Stimulated activated CD4-positive, alpha-beta T cell treated with anti-CD3 and anti-CD28 coated beads, Interleukin-4, amount 100 ng/mL, for 48 hours (primary cell): ENCODE measurements around the gene HS1BP3.

Experiments used
- DNase-seq, 2 donors: peaks; one replicate each; pipeline ENCODE4 v3.0.0-alpha.2; 2020; ENCODE audit warnings: low read depth in 2 of 2

HS1BP3 gene, protein sequence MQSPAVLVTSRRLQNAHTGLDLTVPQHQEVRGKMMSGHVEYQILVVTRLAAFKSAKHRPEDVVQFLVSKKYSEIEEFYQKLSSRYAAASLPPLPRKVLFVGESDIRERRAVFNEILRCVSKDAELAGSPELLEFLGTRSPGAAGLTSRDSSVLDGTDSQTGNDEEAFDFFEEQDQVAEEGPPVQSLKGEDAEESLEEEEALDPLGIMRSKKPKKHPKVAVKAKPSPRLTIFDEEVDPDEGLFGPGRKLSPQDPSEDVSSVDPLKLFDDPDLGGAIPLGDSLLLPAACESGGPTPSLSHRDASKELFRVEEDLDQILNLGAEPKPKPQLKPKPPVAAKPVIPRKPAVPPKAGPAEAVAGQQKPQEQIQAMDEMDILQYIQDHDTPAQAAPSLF

GRCh38 chr2:20650877-20651730, at the start of gene HS1BP3:
Gene HS1BP3, minus strand, starts transcription at chr2:20651098. Its CDS starts 35 bp downstream, at chr2:20651063.
- peak; percentile 80 to 81 for DNase-seq

GRCh38 chr2:20698916-20699613, 48.2 kb upstream of the HS1BP3 start:
- DNase-seq, result no peak

DNA sequence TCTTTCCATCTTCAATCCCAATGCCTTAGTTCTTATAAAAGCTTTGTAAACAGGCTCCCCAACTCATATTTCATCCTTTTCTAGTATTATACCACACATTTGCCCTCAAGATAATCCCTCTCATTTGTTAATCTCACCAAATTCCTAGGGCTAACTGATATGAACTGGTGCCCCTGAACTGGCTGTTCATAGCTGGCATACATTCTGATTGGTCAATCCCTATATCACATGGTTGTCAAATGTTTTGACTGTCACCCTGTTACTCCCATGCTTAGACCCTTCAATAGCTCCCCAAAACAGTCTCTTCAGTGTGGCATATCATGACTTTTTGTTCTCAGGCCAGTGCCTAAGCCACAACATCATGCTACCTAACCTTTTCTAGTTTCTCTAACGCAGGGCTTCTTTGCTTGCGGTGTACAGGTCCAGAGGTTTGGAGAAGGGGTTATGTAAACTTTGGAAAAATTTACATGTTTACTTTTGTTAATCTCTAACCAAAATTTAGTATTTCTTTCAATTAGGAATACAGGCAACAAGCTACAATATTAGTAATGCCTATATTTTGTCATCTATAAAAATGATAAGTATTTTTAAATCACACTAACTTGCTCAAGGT, 46.5 kb upstream of the HS1BP3 start:
- no peak for DNase-seq

- no peak for DNase-seq
Observed at GRCh38 chr2:20696366-20696765, 45.5 kb upstream of the HS1BP3 start.

DNA sequence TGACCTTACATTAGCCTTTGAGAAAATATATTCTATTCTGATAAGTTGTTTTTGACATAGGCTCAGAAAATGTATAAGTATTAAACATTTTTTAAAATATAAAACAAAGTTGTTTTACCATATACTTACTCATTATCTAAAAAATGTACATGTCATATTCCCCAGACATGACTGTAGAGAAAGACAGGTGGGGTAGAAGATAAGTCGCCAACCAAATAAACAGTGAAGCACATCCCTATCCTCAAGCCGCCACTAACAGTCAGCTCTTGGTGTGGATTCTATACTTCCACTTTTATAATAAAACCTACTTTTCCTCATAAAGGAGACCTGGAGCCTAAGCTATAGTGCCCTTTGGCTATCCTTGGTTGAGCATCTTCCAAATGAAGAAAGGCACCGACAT, 42.4 kb upstream of the HS1BP3 start:
- DNase-seq, result no peak

GRCh38 chr2:20692081-20692480, 41.2 kb upstream of the HS1BP3 start:
- DNase-seq, result no peak

DNA sequence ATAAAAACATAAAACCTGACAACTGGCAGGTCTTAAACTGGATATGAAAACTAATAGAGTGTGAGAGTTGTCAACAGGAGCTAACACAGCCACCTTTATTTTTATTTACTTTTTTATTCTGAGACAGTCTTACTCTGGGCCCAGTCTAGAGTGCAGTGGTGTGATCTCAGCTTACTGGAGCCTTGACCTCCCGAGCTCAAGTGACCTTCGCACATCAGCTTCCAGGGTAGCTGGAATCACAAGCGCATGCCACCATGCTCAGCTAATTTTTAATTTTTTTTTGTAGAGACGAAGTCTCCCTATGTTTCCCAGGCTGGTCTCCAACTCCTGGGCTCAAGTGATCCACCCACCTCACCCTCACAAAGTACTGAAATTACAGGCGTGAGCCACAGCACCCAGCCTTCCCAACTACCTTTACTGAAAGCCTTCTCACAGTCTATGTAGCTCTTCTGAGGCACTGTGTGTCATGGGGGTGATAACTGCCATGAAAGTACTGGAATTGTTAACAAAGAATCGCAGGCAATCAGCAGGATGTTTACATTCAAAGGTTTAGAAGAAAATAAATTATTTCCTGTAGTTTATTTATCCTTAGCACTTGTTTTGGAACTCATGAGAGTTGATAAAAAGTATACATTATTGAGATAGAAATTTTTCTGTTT, 40.3 kb upstream of the HS1BP3 start:
- DNase-seq, result no peak

GRCh38 chr2:20689428-20690264, 38.7 kb upstream of the HS1BP3 start:
- no peak for DNase-seq

DNA sequence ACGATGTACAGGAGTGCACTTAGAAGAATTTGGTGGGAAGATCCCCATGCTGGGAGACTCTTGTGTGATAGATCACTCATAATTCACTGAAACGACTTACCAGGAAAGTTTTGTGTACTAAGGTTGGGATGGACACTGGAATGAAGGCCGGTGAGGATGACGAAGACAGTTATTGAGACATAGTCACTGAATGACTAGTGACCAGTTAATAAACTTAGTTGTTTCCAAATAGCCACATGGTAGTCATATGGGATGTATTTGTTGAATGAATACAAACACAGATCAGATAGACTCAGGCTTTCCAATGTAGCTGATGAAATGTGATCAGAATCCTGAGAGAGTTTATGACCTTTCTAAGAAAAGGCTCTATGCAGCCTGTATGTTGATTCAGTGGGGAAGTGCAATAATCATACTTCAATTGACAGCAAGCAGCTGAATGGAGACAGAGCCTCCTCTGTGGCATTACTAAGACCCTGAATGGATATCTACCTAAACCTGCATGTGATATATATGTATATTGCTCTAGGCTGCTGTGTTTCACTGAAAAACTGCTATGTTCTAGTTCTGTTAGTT, 36.4 kb upstream of the HS1BP3 start:
- no peak for DNase-seq

DNA sequence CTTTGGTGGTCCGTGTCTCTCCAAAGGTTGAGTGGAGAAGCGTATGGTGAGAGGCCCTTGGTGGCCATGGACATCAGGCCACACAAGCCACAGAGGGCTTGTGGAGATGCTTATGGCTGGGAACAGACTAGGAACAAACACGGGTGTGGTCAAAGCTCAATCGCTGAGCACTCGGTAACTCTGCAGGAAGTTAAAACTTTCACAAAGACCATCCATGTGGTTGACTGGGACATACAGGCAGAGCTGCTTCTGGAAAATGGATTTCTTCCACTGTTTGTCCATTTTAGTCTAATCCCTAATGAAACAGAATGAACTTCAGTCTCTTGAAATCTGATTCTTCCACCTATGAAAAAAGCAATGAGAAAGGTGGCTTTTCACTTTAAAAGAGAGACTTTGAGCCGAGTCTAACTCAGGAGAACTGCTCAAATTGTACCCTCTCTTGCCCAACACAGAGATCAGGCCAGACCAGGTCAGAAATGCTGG, 33.7 kb upstream of the HS1BP3 start:
- DNase-seq, result no peak

- no peak for DNase-seq
Observed at GRCh38 chr2:20682167-20682920, 31.4 kb upstream of the HS1BP3 start.

DNA sequence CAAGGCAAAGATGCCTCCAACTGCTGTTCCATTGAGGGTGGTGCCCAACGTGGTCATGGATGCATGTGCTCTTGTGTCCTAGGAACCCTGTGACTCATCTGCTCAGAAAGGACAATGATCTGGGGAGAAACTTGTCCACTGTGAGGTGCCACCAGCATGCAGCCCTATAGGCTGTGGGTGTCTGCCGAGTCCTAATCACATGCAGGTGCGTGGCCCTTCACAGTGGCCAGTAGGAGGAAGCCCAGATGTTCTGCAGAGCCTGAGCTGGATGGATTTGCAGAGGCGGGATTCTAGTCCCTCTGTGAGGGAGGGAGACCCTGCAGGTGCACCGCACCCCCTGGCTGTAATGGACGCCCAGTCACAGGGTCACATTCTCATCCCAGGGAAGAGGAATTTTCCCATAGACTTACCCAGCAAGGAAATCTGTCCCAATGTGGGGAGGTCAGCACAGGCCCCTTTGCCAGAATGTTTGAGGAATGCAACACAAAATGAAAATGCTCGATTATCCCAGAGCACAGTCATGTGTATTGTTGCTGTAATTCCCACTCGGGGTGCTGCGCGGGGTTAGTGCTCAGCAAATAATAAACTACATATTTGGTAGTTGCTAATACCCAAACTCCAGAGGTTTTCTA, 30.0 kb upstream of the HS1BP3 start:
- DNase-seq, result no peak

GRCh38 chr2:20678780-20679179, 27.9 kb upstream of the HS1BP3 start:
- DNase-seq, result no peak

GRCh38 chr2:20678086-20678395, 27.1 kb upstream of the HS1BP3 start:
- DNase-seq, result no peak

- DNase-seq, result no peak
Observed at GRCh38 chr2:20677301-20678085, 26.6 kb upstream of the HS1BP3 start.

- no peak for DNase-seq
Observed at GRCh38 chr2:20676353-20677215, 25.7 kb upstream of the HS1BP3 start.

DNA sequence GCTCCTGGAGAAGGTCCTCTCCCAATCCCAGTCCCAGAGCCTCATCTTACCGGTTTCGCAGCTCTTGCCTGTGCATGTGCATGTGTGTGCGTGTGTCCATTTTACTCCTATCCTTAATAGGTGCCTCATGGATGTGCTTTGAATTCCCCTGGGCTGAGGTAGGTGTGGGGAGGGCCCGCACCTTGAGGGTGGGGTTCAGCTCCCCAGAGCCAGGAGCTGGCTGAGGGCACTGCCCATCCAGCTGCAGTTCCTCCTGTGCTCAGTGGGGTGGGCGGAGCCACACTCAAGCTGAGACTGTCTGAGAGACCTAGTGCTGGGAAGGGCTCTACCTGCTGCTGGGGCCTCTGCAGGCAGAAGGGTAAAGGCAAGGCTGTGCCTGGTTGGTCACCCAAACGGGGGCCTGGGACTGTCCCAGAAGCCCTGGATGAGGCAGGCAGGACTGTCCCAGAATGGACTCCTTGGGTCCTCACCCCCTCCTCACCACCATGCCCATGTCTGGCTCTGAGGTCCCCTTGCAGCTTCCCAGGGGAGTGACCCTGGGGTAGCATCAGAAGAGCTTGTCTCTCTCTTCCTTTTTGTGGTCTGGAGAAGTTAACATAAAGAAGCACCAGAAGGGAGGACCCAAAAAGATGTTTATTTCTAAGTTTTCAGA, 24.9 kb upstream of the HS1BP3 start:
- no peak for DNase-seq
